HG02623 (cell line): Measurements from ENCODE around the gene SCGB1C2.
"Not testable (repeated sequence)": the region's sequence is repeated elsewhere in the genome, so short reads cannot be mapped to it uniquely, and the experiment has no call there.

Experiments used
- ATAC-seq: cut with Tn5 transposase; IDR thresholded peaks from one replicate; pipeline ENCODE4 v1.9.1; 2021; ENCODE audit warnings: moderate library complexity; ENCODE audit not compliant: unreplicated experiment

The SCGB1C2 gene

GRCh38 chr17:148757-149156 lies 11.4 kb downstream of the SCGB1C2 start:
- ATAC-seq, result no peak

DNA sequence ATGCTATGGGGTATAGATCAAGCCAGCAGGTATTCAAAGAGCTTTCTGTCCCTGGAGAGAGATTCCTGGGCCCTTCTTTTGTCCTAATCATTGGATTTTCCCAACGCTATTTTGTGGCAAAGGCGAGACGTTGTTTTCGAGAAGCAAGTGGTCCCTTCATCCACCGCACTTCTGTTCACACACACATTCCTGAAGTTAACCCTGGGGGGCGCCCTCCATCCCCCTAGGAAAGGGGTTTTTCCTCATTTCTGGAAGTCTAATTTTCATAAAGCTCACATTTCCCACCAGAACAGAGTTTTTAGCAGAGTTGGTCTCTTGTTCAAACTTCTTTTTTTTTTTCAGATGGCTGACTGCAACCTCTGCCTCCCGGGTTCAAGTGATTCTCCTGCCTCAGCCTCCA lies 11.9 kb downstream of the SCGB1C2 start:
- no peak for ATAC-seq

- no peak for ATAC-seq
These were observed 12.7 kb downstream of the SCGB1C2 start for GRCh38 chr17:149897-150584.

- no peak for ATAC-seq
These were observed 13.6 kb downstream of the SCGB1C2 start for GRCh38 chr17:151004-151403.

DNA sequence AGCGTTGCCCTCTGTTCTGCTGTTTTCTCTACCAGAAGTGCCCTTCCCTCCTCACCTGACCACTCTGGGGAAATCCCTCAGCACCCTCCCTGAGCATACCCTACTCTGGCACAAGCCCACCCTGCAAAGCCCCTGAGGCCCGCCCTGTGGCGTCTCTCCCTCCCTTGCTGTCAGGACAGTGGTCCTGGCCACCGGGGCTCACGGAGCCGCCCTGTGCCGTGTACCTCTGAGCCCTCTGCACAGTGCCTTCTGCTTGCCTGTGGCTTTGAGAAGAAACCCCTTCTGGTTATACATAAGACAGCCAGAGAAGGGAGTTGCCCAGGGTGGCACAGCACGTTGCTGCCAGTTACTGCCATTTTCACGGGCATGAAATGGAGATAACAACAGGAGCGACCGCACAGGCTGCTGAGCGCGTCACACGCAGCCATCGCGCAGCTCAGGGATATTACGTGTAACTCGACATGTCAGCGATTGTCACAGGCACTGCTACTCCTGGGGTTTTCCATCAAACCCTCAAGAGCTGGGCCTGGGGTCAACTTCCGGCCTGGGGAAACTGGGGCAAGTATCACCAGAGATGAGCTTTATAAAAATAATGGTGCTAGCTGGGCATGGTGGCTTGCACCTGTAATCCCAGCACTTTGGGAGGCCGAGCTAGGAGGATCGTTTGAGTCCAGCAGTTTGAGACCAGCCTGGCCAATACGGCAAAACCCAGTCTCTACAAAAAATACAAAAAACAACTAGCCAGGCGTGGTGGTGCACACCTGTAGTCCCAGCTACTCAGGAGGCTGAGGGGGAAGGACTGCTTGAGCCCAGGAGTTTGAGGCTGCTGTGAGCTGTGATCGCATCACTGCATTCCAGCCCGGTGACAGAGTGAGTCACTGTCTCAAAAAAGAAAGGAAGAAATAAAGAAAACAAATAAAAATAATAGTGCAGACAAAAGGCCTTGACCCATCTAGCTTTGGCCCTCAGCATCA lies 14.8 kb downstream of the SCGB1C2 start:
- no peak for ATAC-seq

DNA sequence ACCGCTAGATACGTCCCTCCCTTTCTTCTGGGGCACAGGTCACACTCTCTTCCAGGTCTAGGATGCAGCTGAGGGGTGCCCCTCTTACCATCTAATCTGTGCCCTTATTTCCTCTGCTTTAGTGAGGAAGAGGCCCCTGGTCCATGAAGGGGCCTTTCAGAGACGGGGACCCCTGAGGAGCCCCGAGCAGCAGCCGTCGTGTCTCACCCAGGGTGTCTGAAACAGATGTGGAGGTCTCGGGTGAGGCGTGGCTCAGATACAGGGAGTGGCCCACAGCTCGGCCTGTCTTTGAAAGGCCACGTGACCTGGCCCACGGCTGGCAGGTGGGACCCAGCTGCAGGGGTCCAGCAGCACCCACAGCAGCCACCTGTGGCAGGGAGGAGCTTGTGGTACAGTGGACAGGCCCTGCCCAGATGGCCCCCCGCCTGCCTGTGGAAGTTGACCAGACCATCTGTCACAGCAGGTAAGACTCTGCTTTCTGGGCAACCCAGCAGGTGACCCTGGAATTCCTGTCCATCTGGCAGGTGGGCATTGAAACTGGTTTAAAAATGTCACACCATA lies 15.6 kb downstream of the SCGB1C2 start:
- no peak for ATAC-seq

GRCh38 chr17:153851-154250 lies 16.5 kb downstream of the SCGB1C2 start:
- no peak for ATAC-seq

DNA sequence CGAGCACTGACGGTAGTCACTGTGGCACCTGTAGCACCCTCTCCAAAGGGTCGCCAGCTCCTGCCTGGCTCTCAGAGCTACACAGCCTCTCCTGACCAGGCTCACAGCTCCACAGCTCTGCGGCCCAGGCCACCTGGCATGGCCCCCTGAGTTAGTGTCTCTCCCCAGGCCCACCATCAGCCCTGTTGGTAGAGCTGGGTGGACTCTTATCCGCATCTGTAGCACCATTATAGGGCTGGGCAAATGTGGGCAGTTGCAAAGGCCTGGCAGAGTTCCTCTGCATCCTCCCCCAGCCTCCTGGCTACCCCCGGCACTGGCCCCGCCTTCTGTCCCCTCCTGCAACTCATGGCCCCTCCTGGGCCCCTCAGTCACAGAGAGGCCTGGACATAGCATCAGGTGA lies 18.2 kb downstream of the SCGB1C2 start:
- ATAC-seq, result no peak

DNA sequence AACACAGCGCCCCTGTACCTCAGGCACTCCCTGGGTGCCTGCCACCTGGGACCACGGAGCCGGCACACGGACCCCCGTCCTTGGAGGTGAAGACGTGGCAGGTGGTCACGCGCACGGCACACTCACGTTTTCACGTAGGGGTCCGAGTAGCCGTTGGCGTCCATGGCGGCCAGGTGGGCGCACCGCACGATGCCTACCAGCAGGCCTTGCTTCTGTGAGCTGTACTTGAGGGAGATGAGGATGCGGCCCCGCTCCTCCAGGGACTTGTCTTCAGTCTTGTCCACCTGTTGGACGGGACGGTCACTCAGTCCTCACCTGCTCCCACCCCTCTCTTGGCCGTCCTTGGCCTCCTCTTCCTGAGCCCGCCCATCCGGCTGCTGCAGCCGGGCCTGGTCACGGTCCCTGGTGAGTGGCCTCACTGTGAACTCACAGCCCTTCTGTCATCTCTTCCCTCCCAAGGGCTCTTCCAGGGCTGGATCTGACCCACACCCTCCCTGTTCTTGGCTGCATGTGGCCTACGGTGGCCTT lies 18.8 kb downstream of the SCGB1C2 start:
- no peak for ATAC-seq

DNA sequence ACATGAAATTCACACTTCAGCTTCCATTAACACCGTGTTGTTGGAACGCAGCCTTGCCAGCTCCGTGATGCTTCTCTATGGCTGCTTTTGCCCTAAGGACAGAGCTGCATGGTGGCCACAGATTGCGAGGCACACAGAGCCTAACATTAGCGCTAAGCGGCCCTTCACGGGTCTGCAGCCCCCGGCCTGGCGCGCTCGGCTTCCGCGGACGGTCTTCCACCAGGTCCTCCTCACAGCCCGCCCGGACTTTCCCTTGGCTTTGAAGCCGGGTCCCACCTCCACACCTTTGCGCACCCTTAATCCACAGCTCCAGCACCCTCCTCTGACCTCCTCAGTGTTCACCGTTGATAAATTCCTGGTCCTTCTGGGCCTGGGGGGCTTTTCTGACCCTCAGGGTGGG lies 19.6 kb downstream of the SCGB1C2 start:
- ATAC-seq, result no peak

DNA sequence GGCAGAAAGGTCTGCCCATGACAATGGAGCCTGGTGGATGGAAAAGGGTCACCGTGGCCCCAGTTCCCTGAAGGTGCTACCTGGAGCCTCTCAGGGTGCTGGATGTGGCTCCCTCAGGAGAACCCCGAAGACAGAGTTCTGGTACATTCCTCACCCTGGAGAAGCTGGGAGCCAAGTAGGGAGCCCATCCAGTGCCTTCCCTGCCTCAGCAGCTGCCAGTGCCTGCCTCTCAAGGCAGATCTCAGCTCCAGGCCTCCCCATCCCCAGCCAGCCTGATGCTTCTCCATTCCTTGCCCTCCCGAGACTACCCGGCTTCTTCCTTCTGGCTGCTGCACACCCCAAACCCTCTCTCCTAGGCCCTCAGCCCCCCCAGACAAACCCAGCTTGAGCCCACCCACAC lies 20.5 kb downstream of the SCGB1C2 start:
- ATAC-seq, result no peak

DNA sequence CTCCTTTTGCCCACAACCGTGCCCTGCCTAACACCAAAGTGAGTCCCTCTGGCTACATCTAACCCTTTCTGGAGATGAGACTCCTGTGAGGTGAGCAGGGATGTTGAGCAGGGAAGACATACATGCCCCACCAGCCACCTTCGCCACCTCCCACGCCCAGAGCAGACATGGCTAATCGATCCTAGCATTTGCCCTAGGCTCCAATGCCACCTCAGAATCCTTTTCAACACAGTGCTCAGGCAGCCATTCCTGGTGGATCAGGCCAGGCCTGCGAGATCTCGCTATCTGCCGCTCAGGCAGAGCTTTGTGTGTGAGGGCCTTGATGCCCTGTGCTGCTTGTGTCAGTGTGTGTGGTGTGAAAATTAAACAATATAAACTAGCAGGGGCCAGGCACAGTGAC lies 21.0 kb downstream of the SCGB1C2 start:
- ATAC-seq, result no peak

GRCh38 chr17:159609-160008 lies 22.2 kb downstream of the SCGB1C2 start:
- no peak for ATAC-seq

DNA sequence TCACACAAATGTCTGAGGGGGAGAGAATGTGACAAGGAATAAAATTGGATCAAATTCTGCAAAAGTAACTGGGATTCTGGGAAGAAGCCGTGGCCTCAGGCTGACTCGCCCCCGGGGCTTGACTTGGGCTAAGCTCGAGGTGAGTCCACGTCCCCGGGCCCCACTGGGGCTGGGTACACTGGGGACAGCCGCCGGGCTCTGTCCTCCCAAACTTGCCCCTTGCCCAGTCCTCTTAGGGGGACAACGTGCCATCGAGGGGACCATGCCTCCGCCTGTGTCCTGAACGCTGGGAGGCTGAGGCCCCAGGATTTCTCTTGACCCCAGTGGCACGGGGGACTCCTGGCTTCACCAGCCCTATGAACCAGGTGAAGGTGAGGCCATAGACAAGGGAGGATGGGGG lies 23.0 kb downstream of the SCGB1C2 start:
- no peak for ATAC-seq

GRCh38 chr17:161481-161880 lies 24.1 kb downstream of the SCGB1C2 start:
- ATAC-seq, result no peak

DNA sequence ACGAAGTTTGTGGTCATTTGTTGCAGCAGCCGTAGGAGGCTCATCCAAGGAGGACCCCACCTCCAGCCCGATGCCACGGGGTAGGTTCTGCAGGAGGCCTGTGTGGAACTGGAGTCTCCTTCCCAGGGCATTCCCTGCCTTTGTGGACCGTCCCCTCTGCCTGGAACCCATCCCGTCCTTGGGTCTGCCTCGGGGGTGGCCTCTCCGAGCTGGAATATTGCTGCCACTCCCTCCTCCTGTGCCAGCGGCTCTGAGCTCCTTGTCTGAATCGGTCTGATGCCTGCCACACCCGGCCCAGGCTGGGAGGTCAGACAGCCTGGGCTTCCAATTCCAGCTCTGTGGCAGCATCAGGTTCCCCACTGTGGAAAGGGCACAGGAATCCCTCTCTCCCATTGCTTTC lies 25.3 kb downstream of the SCGB1C2 start:
- no peak for ATAC-seq

DNA sequence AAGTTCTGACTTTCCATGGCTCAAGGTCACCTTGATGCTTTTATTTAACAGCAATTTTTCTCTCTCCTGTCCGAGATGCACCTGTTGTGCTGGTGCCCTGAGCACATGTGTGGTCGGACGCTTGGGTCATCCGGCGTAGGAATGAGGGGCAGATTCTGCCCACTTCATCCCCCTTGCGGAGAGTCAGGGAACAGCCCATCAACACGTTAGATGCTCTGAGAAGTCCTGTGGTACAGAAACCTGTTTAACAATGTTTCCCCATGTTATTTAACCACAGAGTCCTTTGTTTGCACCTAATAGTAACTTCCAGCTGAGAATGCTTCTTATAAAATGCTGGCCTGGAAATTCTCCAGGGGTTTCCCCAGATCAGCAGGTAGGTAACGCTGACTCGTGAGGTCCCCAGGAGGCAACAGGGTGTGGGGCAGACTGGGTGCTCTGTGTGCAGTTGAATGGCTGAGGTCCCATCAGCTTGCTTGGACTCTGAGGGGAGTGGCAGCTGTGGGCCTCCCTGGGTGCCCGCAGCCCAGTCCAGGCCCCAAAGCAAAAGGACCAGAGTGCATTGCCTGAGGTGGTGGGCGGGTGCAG lies 26.2 kb downstream of the SCGB1C2 start:
- no peak for ATAC-seq

- no peak for ATAC-seq
These were observed 27.2 kb downstream of the SCGB1C2 start for GRCh38 chr17:164303-165235.

DNA sequence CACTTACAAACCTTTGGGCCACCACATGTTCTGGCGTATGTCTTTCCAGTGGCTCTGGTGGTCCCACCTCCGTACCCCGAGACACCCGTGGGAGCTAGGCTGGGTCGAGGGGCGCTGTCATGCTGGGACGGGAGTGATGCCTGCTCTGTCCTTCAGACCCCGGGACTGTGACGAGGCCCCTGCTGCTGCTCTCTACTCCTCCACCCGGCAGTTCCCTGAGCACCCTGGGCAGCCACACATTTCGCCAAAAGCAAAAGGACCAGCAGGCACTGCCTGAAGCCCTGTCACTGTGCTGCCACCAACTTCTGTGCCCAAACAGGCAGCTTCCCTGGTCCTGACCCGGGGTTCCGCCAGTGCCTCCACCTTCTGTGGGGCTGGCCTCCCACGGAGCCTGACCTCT lies 28.6 kb downstream of the SCGB1C2 start:
- ATAC-seq, result no peak

GRCh38 chr17:168614-169013 lies 31.2 kb downstream of the SCGB1C2 start:
- ATAC-seq, result not testable (repeated sequence)
